ENCODE data around the gene SMG6.
"Not testable (repeated sequence)": the region's sequence is repeated elsewhere in the genome, so short reads cannot be mapped to it uniquely, and the experiment has no call there.

DNA sequence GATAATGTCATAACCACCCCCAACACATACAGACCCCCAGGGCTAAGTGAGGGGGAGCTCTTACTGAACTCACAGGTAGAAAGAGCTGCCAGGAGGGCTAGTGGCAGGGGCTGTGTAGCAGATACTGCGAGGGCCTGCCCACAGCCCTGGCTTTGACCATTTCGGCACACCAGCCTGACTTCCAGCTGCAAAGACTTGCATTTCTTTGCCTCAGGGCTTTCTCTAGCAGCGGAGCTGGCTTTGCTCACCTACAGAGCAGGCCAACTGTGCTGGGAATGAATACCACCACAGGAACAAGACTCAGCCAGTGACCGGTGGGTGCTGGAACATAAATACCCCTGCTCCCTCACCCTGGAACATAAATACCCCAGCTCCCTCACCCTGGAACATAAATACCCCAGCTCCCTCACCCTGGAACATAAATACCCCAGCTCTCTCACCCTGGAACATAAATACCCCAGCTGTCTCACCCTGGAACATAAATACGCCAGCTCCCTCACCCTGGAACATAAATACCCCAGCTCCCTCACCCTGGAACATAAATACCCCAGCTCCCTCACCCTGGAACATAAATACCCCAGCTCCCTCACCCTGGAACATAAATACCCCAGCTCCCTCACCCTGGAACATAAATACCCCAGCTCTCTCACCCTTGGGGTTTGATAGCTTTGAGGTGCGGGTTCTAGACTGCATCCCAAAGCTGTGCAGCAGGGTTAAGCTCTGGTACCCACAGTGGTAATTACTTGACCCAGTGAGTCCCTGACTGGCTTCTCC is 290.2 kb downstream of the SMG6 start:
- TF ChIP-seq, protein P1, sequence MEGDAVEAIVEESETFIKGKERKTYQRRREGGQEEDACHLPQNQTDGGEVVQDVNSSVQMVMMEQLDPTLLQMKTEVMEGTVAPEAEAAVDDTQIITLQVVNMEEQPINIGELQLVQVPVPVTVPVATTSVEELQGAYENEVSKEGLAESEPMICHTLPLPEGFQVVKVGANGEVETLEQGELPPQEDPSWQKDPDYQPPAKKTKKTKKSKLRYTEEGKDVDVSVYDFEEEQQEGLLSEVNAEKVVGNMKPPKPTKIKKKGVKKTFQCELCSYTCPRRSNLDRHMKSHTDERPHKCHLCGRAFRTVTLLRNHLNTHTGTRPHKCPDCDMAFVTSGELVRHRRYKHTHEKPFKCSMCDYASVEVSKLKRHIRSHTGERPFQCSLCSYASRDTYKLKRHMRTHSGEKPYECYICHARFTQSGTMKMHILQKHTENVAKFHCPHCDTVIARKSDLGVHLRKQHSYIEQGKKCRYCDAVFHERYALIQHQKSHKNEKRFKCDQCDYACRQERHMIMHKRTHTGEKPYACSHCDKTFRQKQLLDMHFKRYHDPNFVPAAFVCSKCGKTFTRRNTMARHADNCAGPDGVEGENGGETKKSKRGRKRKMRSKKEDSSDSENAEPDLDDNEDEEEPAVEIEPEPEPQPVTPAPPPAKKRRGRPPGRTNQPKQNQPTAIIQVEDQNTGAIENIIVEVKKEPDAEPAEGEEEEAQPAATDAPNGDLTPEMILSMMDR (IDR thresholded peaks at IDR 0.05; ENCODE audit: low read depth, low read length), result not testable (repeated sequence)
- not testable (repeated sequence) for TF ChIP-seq EZH2phosphoT487 (IDR thresholded peaks at IDR 0.05; ENCODE audit: low read depth)
